ENCODE measurements around the gene BAG3. TPM values are rescaled to one million over a fixed set of nuclear protein-coding genes. Genes with fewer than 3 reads are reported as not detected.
"Not testable (repeated sequence)": the region's sequence is repeated elsewhere in the genome, so short reads cannot be mapped to it uniquely, and the experiment has no call there.

Gene BAG3
- polyA plus RNA-seq, 3 donors: 23.7 to 28.1 (median 27.5) TPM

DNA sequence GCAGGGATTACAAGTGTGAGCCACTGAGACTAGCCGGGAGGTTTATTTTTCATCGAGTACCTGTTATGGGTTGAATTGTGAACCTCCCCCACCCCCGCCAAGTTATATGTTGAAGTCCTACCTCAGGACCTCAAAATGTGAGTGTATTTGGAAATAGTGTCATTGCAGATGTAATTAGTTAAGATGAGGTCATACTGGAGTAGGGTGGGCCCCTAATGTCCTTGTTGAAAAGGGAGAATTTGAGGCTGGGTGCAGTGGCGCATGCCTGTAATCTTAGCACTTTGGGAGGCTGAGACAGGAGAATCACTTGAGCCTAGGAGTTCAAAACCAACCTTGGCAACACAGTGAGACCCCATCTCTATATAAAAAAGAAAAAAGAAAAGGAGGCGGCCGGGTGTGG is 10.8 kb upstream of the BAG3 start:
- DNase-seq (ENCODE audit: low read depth in 3 of 3, low spot score in 2 of 3): no peak

DNA sequence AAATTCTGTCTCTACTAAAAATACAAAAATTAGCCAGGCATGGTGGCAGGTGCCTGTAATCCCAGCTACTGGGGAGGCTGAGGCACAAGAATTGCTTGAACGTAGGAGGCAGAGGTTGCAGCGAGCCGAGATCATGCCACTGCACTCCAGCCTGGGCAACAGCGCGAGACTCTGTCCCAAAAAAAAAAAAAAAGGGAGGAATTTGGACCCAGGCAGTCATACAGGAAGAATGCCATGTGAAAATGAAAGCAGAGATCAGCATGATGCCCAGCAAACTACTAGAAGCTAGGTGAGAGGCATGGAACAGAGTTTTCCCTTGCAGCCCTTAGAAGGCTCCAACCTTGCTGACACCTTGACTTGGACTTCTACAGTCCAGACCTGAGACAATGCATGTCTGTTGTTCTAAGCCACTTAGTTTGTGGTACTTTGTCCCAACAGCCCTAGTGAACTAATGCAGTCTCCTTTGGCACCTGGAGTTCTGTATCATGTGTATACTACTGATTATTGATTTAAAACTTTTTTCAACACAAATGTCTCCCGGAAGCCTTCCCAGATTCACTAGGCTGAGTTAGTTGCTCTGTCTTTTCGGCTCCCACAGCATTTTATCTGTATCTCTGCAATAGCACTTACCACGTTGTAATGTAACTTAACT is 10.2 kb upstream of the BAG3 start:
- DNase-seq (ENCODE audit: low read depth in 3 of 3, low spot score in 2 of 3): no peak

- DNase-seq (ENCODE audit: low read depth in 3 of 3, low spot score in 2 of 3): no peak
Measured at GRCh38 chr10:119642556-119643111, 8.5 kb upstream of the BAG3 start.

GRCh38 chr10:119643306-119644204 is 7.6 kb upstream of the BAG3 start:
- DNase-seq (ENCODE audit: low read depth in 3 of 3, low spot score in 2 of 3): no peak

DNA sequence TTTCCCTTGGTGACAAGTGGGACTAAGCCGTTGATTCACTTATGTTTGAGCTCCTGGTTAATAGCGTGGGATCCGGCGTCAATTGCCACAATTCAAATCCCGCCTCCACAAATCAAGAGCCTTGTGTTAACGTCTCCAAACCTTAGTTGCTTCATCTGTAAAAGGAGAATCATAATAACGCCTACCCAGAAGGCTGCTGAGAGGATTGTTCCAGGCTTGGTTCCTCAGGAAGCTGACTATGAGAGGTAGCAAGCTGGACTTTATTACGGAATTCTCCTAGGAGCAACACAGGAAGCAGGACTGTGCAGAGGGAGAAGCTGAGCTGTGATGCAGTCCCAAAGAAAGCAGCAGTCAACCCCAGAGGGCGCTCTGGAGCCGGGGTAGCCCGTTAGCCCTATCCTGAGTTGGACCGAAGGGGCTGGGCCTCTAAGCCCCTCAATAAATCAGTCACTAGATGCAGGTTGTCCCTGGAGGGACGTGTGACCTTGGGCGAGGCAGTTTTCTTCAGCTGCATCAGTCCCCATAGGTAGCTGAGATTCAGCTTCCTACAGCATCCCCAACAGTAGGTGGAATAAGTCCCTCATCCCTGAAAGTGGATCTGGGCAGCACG is 6.9 kb upstream of the BAG3 start:
- no peak for DNase-seq (ENCODE audit: low read depth in 3 of 3, low spot score in 2 of 3)

GRCh38 chr10:119644994-119645393 is 6.2 kb upstream of the BAG3 start:
- DNase-seq (ENCODE audit: low read depth in 3 of 3, low spot score in 2 of 3): no peak

DNA sequence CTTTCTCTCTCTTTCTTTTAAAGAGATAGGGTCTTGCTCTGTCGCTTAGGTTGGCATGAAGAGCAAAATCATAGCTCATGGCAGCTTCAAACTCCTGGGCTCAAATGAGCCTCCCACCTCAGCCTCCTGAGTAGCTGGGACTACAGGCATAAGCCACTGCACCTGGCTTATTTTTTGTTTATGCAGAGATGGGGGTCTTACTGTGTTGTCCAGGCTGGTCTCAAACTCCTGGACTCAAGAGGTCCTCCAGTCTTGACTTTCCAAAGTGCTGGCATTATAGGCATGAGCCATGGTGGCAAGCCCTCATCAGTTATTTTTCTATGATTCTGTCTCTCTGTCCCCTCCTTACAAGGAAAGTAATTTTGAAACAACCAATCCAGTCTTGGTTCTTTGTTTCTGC is 1.1 kb upstream of the BAG3 start:
- DNase-seq (ENCODE audit: low read depth in 3 of 3, low spot score in 2 of 3): no peak

GRCh38 chr10:119651514-119652360 is 557 bp downstream of the BAG3 start:
- no peak for DNase-seq (ENCODE audit: low read depth in 3 of 3, low spot score in 2 of 3)

GRCh38 chr10:119652361-119652730 is 1.2 kb downstream of the BAG3 start:
- DNase-seq (ENCODE audit: low read depth in 3 of 3, low spot score in 2 of 3): no peak

DNA sequence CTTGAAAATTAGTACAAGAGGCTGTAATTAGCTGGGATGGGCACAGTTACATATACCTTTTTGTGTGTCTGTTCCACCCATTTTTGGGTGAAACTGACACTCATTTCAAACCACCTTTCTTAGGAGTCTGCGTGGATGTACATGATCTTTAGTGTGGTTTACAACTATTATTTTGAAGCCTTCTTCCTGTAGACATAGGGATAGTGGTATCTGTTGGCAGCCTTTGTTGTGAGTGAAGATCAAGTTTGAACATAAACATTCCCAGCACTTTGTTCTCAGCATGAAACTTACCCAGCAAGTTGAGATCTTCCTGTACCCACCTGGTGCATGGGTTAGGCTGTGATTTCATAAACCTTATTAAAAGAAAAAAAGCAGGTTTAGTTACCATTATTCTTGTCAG is 2.0 kb downstream of the BAG3 start:
- no peak for DNase-seq (ENCODE audit: low read depth in 3 of 3, low spot score in 2 of 3)

DNA sequence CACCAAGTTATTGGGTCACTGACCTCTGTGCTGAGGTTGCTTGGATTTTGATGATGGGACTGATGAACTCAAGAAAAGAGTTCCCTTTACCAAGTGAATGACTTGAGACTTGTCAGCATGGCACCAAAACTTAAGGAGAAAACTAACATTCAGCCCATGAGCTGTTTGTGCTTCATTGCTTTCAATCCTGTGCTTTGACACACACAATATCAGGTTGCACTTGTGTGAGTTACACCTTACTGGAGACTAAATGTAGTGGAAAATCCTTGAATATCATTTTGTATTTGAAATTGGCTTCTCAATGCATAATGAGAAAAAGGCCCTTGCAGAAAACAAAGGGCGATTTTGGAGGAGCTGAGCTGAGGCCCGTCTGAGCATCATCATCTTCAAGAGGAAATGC is 2.7 kb downstream of the BAG3 start:
- no peak for DNase-seq (ENCODE audit: low read depth in 3 of 3, low spot score in 2 of 3)

- DNase-seq (ENCODE audit: low read depth in 3 of 3, low spot score in 2 of 3): no peak
Measured at GRCh38 chr10:119654540-119654939, 3.4 kb downstream of the BAG3 start.

- DNase-seq (ENCODE audit: low read depth in 3 of 3, low spot score in 2 of 3): no peak
Measured at GRCh38 chr10:119655566-119656001, 4.4 kb downstream of the BAG3 start.

DNA sequence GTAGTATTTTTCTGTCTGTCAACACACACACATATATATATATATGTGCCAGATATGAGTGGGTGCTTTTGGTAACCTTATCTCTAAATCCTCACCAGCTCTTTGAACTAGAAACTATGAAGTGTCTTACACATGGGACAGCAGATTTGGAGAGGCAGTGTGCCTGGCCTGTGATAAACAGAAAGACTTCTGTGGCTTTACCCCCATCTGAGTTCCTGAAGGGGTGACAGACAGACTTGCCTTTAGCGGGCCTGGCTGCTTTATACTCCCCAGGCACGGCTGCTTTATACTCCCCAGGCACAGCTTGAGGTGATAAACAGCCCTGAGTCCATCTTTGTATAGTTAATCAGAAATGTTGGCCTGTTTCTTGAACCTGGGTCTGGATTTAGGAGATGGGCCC is 5.6 kb downstream of the BAG3 start:
- no peak for DNase-seq (ENCODE audit: low read depth in 3 of 3, low spot score in 2 of 3)

- no peak for DNase-seq (ENCODE audit: low read depth in 3 of 3, low spot score in 2 of 3)
Measured at GRCh38 chr10:119657725-119658124, 6.5 kb downstream of the BAG3 start.

GRCh38 chr10:119658274-119658673 is 7.1 kb downstream of the BAG3 start:
- DNase-seq (ENCODE audit: low read depth in 3 of 3, low spot score in 2 of 3): no peak

DNA sequence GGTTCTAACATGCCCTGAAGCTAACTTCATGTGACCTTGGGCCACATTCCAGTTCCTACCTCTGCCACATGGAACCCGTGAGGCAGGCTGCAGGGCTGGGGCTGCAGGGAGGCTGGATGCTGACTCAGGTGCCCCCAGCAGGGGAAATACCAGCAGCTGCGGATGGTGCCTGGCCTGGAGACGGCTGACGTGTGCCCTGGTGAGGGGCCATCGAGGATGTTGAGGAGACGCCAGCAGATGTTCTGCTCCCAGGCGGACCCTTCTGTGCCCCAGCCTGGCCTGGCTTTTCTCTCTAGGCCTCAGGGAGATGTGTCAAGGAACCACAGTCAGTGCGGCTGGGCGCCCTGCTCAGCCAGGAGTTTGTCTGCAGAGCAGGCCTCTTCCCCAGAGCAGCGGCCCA is 8.8 kb downstream of the BAG3 start:
- DNase-seq (ENCODE audit: low read depth in 3 of 3, low spot score in 2 of 3): no peak

- DNase-seq (ENCODE audit: low read depth in 3 of 3, low spot score in 2 of 3): not testable (repeated sequence)
Measured at GRCh38 chr10:119662076-119662605, 11.0 kb downstream of the BAG3 start.

- no peak for DNase-seq (ENCODE audit: low read depth in 3 of 3, low spot score in 2 of 3)
Measured at GRCh38 chr10:119663866-119664698, 12.9 kb downstream of the BAG3 start.
